A673 (cell line): ENCODE data around the gene TNFAIP8L3. TPM values are rescaled to one million over a fixed set of nuclear protein-coding genes. Genes with fewer than 3 reads are reported as not detected.

Experiments used
- BruUV-seq: library from RNA; stranded (reverse); fragments of 400-500 nt; replicated peaks from 2 replicates; lab custom pipeline; 2021; lab: Mats Ljungman, UMichigan
- CTCF ChIA-PET: fragments of 300-600 bp; sonication (Branson Sonifier 250); formaldehyde crosslinking; loops from one replicate; lab custom pipeline; 2022; ENCODE audit warnings: antibody characterized with exemption; lab: Charles Lee
- POLR2A ChIA-PET: fragments of 300-600 bp; sonication (Branson Sonifier 250); formaldehyde crosslinking; loops from one replicate; lab custom pipeline; 2022; ENCODE audit warnings: antibody characterized with exemption; ENCODE audit not compliant: low non-redundant PET; lab: Charles Lee
- DNase-seq: peaks from one replicate; pipeline ENCODE4 v3.0.0-alpha.2; 2015; ENCODE audit warnings: low spot score
- H3K27ac ChIP-seq: fragments of 200-600 bp; sonication (generic); 2 replicates; pipeline ENCODE4 v1.5.1; 2016; ENCODE audit warnings: mixed run types, low read depth, mild to moderate bottlenecking, mixed read lengths, antibody characterized with exemption, low read length; ENCODE audit not compliant: poor library complexity, severe bottlenecking
- H3K27me3 ChIP-seq: fragments of 200-600 bp; sonication (generic); replicated peaks from 2 replicates; pipeline ENCODE4 v1.6.1; 2017; ENCODE audit warnings: mixed run types, low read depth, mild to moderate bottlenecking, mixed read lengths, antibody characterized with exemption, low read length; ENCODE audit not compliant: insufficient read depth, poor library complexity
- H3K36me3 ChIP-seq: fragments of 200-600 bp; sonication (generic); 2 replicates; pipeline ENCODE4 v1.6.1; 2016; ENCODE audit warnings: mixed run types, mild to moderate bottlenecking, mixed read lengths, antibody characterized with exemption, low read length; ENCODE audit not compliant: insufficient read depth, poor library complexity, severe bottlenecking
- H3K4me1 ChIP-seq: fragments of 200-600 bp; sonication (generic); 2 replicates; pipeline ENCODE4 v1.6.1; 2017; ENCODE audit warnings: mixed run types, mild to moderate bottlenecking, mixed read lengths, antibody characterized with exemption, low read length; ENCODE audit not compliant: insufficient read depth, poor library complexity, severe bottlenecking
- H3K4me3 ChIP-seq: fragments of 200-600 bp; sonication (generic); 2 replicates; pipeline ENCODE4 v1.5.1; 2016; ENCODE audit warnings: low read depth, mixed run types, mild to moderate bottlenecking, mixed read lengths, low read length; ENCODE audit not compliant: poor library complexity, severe bottlenecking
- H3K9me3 ChIP-seq: fragments of 200-600 bp; sonication (generic); 2 replicates; pipeline ENCODE4 v1.6.1; 2016; ENCODE audit warnings: mixed run types, low read depth, mild to moderate bottlenecking, mixed read lengths, antibody characterized with exemption, low read length; ENCODE audit not compliant: poor library complexity, severe bottlenecking
- CTCF ChIP-seq: fragments of 300-800, 200-600 bp; sonication (generic); conservative IDR thresholded peaks from 2 replicates; pipeline ENCODE4 v1.5.1; 2017; ENCODE audit warnings: low read depth, mild to moderate bottlenecking, antibody characterized with exemption, low read length, moderate library complexity, mixed read lengths
- EZH2 ChIP-seq: fragments of 200-600 bp; sonication (generic); IDR thresholded peaks from 2 replicates; pipeline ENCODE4 v1.6.1; 2017; ENCODE audit warnings: borderline replicate concordance, low read depth, mild to moderate bottlenecking, mixed read lengths, antibody characterized with exemption, low read length; ENCODE audit not compliant: poor library complexity, severe bottlenecking
- intact Hi-C: fragments of 100-400 bp; cut with micrococcal nuclease; formaldehyde crosslinking; loops from one replicate; pipeline ENCODE4 v1.10.0; 2022; ENCODE audit not compliant: unreplicated experiment
- total RNA-seq: library from RNA; stranded (reverse); gene quantifications from 2 replicates; pipeline ENCODE4 v1.2.3, GENCODE V29; 2021

Gene TNFAIP8L3
- total RNA-seq, 1 experiment from 2014 or later, result 0.15 TPM

- H3K9me3 ChIP-seq, result no peaks in the 10 kb centered on the region
- no peaks in the 10 kb centered on the region for H3K27me3 ChIP-seq
- ChIA-PET POLR2A (no interaction called here), CTCF (no interaction called here)
- BruUV-seq, result no TSS peak
- no peak overlapping the region for H3K4me3 ChIP-seq
- no peaks in the 10 kb centered on the region for H3K4me1 ChIP-seq
- intact Hi-C loops, result no loop called here
- TF ChIP-seq EZH2 (no peak), CTCF (no peak)
- H3K27ac ChIP-seq, result no peak overlapping the region
- no peak for DNase-seq
- H3K36me3 ChIP-seq, result no peaks in the 10 kb centered on the region
These were observed 15.5 kb downstream of the TNFAIP8L3 start for GRCh38 chr15:51079226-51079625.

DNA sequence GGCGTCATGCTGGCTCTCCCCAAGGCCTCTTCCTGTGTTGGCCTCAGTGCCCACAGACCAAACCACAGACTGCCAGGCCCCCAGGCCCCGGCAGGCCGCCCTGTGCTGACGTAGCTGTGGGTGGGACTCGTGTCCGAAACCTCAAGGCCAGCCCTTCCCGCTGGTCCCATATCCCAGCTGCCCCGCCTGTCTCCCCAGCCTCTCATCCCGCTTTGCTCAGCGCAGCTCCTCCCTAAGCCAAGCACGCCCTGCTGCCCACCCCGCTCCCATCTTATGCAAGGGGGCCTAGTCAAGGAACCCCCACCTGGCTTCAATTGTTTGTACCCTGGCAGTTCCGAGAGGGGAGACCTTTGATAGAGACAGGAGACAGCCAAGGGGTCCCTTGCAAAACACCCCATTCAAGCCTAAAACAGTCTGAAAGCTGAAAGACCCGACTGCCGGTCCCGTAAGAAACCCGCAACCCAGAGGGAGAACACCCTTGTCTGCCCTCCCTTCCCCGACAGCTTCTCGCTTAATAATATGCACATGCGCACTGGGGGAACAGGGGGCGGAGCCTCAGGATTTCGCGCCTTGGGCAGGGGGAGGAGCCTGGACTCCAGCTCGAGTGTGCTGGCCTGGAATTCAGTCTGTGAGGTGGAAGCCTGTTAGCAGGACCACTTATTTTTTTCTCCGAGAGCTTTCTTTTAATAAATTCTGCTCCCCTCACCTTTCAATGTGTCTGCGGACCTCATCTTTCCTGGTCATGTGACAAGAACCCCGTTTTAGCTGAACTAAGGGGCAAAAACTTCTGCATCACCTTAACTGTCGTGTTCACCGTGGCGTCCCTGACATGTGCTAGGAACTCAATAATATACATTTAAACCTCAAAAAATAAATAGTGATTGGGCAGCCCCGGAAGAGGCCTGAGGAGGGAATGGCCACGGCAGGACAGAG, 17.2 kb downstream of the TNFAIP8L3 start:
- CTCF ChIA-PET, result interaction anchor here (1.0 kb wide), 1 partner anchor 86 kb away, joined by 3 read pairs; no protein-coding TSS in a partner anchor
- H3K36me3 ChIP-seq, result no peaks in the 10 kb centered on the region
- H3K27ac ChIP-seq, result no peak overlapping the region
- H3K4me1 ChIP-seq, result no peaks in the 10 kb centered on the region
- H3K9me3 ChIP-seq, result no peaks in the 10 kb centered on the region
- H3K27me3 ChIP-seq, result no peaks in the 10 kb centered on the region
- no TSS peak for BruUV-seq
- POLR2A ChIA-PET, result no interaction called here
- no peak overlapping the region for H3K4me3 ChIP-seq
- no peak for TF ChIP-seq EZH2
- TF ChIP-seq CTCF, result no peak
- intact Hi-C loops, result no loop called here
- DNase-seq, result peak; percentile 61

DNA sequence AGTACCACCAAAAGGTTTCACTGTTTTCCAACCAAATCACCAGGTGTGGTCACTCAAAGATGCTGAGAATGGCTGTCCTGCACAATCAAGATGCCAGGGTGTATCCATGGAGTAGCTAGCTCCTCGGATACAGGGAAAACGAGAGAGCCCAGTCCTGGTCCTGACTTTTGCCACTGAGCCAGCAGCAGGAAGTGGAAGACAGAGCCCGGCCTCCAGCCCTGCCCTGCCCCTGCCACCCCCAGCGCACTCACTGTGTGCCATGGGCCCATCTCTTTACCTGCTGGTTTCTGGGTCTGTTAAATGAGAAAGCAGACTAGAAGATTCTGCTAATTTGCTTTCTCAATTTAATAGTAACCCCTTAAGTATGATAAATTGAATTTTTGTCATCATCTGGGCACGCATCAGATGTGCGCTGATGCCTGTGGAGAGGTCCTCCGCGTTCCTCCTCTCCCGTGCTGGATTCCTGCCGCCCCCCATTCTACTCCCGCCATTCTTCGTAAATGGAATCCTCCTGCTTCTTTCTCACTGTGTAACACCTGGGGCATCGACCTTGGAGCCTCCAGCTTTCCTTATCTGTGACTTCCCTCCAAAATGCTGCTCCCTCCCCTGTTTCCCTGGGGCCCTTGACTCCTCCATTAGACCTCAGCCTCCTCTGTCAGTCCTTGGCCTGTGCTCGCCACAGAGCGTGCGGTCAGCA, 18.0 kb downstream of the TNFAIP8L3 start:
- H3K9me3 ChIP-seq, result no peaks in the 10 kb centered on the region
- ChIA-PET POLR2A (no interaction called here), CTCF (no interaction called here)
- H3K36me3 ChIP-seq, result no peaks in the 10 kb centered on the region
- no peaks in the 10 kb centered on the region for H3K4me1 ChIP-seq
- H3K27ac ChIP-seq, result no peak overlapping the region
- DNase-seq, result no peak
- TF ChIP-seq EZH2 (no peak), CTCF (no peak)
- no peak overlapping the region for H3K4me3 ChIP-seq
- intact Hi-C loops, result no loop called here
- no peaks in the 10 kb centered on the region for H3K27me3 ChIP-seq
- BruUV-seq, result no TSS peak
